Forelimb muscle (tissue), 1 donor: Measurements from ENCODE around the gene METTL4. TPM values are rescaled to one million over a fixed set of nuclear protein-coding genes. Genes with fewer than 3 reads are reported as not detected.

Experiments
- DNase-seq: peaks from one replicate; pipeline ENCODE4 v3.0.0-alpha.2; 2013; ENCODE audit warnings: low read depth
- polyA plus RNA-seq: library from polyadenylated mRNA; unstranded; fragments of 120-200 nt; gene quantifications from one replicate; pipeline ENCODE4 v1.2.1, GENCODE V29; 2013; ENCODE audit not compliant: insufficient read length

The METTL4 gene
- polyA plus RNA-seq, 1 donor = 10.7 TPM

GRCh38 chr18:2518473-2518872, 52.8 kb downstream of the METTL4 start:
- DNase-seq = no peak

GRCh38 chr18:2515908-2516625, 55.2 kb downstream of the METTL4 start:
- DNase-seq = no peak

- no peak for DNase-seq
Measured at GRCh38 chr18:2515171-2515787, 56.0 kb downstream of the METTL4 start.

- no peak for DNase-seq
Measured at GRCh38 chr18:2513616-2514015, 57.7 kb downstream of the METTL4 start.

GRCh38 chr18:2512059-2512458, 59.2 kb downstream of the METTL4 start:
- DNase-seq = no peak

- no peak for DNase-seq
Measured at GRCh38 chr18:2511451-2511850, 59.9 kb downstream of the METTL4 start.

GRCh38 chr18:2510416-2510815, 60.9 kb downstream of the METTL4 start:
- DNase-seq = no peak

- DNase-seq = no peak
Measured at GRCh38 chr18:2508678-2509077, 62.6 kb downstream of the METTL4 start.

GRCh38 chr18:2508155-2508554, 63.1 kb downstream of the METTL4 start:
- DNase-seq = peak; percentile 60

GRCh38 chr18:2504642-2505041, 66.7 kb downstream of the METTL4 start:
- DNase-seq = no peak

GRCh38 chr18:2502880-2503279, 68.4 kb downstream of the METTL4 start:
- DNase-seq = no peak

- DNase-seq = no peak
Measured at GRCh38 chr18:2502394-2502793, 68.9 kb downstream of the METTL4 start.

- no peak for DNase-seq
Measured at GRCh38 chr18:2497797-2498196, 73.5 kb downstream of the METTL4 start.

GRCh38 chr18:2495381-2495780, 75.9 kb downstream of the METTL4 start:
- no peak for DNase-seq

GRCh38 chr18:2494921-2495320, 76.4 kb downstream of the METTL4 start:
- DNase-seq = no peak

Other genes with a start within 250 kb of the METTL4 start
- 8.5 TPM for gene NDC80, start 52 bp upstream of the METTL4 start, polyA plus RNA-seq
- 37.2 TPM for gene SMCHD1, start 84.2 kb upstream of the METTL4 start, polyA plus RNA-seq